Kidney epithelial cell (primary cell): ENCODE data around the gene ATXN7L1. TPM values are rescaled to one million over a fixed set of nuclear protein-coding genes. Genes with fewer than 3 reads are reported as not detected.

ENCODE experiments used
- DNase-seq: peaks from one replicate; pipeline ENCODE4 v3.0.0-alpha.2; 2010; ENCODE audit warnings: low read depth
- H3K27me3 ChIP-seq: 2 replicates; pipeline ENCODE4 v1.6.0; 2011; ENCODE audit warnings: low read length; ENCODE audit not compliant: control insufficient read depth, insufficient read depth
- H3K36me3 ChIP-seq: 2 replicates; pipeline ENCODE4 v1.5.1; 2011; ENCODE audit warnings: low read length; ENCODE audit not compliant: control insufficient read depth, insufficient read depth
- H3K4me3 ChIP-seq: 2 replicates; pipeline ENCODE4 v1.5.1; 2011; ENCODE audit warnings: low read depth, mild to moderate bottlenecking, control low read depth, low read length
- CTCF ChIP-seq: IDR thresholded peaks from 2 replicates; pipeline ENCODE4 v1.5.1; 2011; ENCODE audit warnings: mild to moderate bottlenecking, moderate library complexity, low read length, control low read depth, inconsistent platforms; ENCODE audit not compliant: insufficient read depth, poor library complexity, severe bottlenecking
- total RNA-seq: library from RNA; depleted of rRNA; stranded (reverse); fragments of >200 nt; gene quantifications from 2 replicates; pipeline ENCODE4 v1.2.3, GENCODE V29; 2015

ATXN7L1 gene
- total RNA-seq, 1 donor from 2014 or later = 2.4 TPM

- H3K4me3 ChIP-seq = no peak overlapping the region
- H3K27me3 ChIP-seq = no peaks in the 10 kb centered on the region
- no peaks in the 10 kb centered on the region for H3K36me3 ChIP-seq
- no peak for TF ChIP-seq CTCF
- no peak for DNase-seq
These were observed 29.6 kb upstream of the ATXN7L1 start for GRCh38 chr7:105905910-105906568.

- no peaks in the 10 kb centered on the region for H3K27me3 ChIP-seq
- no peaks in the 10 kb centered on the region for H3K36me3 ChIP-seq
- TF ChIP-seq CTCF = no peak
- no peak for DNase-seq
- no peak overlapping the region for H3K4me3 ChIP-seq
These were observed 29.0 kb upstream of the ATXN7L1 start for GRCh38 chr7:105905209-105905909.

- H3K36me3 ChIP-seq = no peaks in the 10 kb centered on the region
- no peak for DNase-seq
- TF ChIP-seq CTCF = no peak
- H3K4me3 ChIP-seq = no peak overlapping the region
- H3K27me3 ChIP-seq = no peaks in the 10 kb centered on the region
These were observed 27.7 kb upstream of the ATXN7L1 start for GRCh38 chr7:105904064-105904463.

GRCh38 chr7:105902325-105902911 is 26.0 kb upstream of the ATXN7L1 start:
- TF ChIP-seq CTCF = no peak
- Histone ChIP-seq H3K4me3 (no peak overlapping the region), H3K27me3 (no peaks in the 10 kb centered on the region), H3K36me3 (no peaks in the 10 kb centered on the region)
- DNase-seq = no peak

- TF ChIP-seq CTCF = no peak
- Histone ChIP-seq H3K4me3 (no peak overlapping the region), H3K27me3 (no peaks in the 10 kb centered on the region), H3K36me3 (no peaks in the 10 kb centered on the region)
- DNase-seq = no peak
These were observed 21.6 kb upstream of the ATXN7L1 start for GRCh38 chr7:105897999-105898398.
